Breast epithelium (tissue), 4 donors: ENCODE results near the gene ITPR2. TPM values are rescaled to one million over a fixed set of nuclear protein-coding genes. Genes with fewer than 3 reads are reported as not detected.

Experiments
- DNase-seq, 2 donors: peaks; one replicate each; pipeline ENCODE4 v3.0.0-alpha.2; 2019; ENCODE audit warnings: low spot score in 2 of 2
- H3K27ac ChIP-seq, 2 donors: fragments of 200-600 bp; sonication (generic) in 1 of 2; one replicate each; pipeline ENCODE4 v1.5.1; 2016 to 2019; ENCODE audit warnings: mild to moderate bottlenecking in 1 of 2
- H3K27me3 ChIP-seq, 2 donors: fragments of 200-600 bp; sonication (generic) in 1 of 2; one replicate each; pipeline versions ENCODE4 v1.5.1 to v1.6.0; 2017 to 2019; ENCODE audit warnings: control low read depth in 1 of 2, mild to moderate bottlenecking in 1 of 2
- H3K36me3 ChIP-seq: fragments of 200-600 bp; one replicate; pipeline ENCODE4 v1.5.1; 2019
- H3K4me1 ChIP-seq, 2 donors: fragments of 200-600 bp; sonication (generic); one replicate each; pipeline ENCODE4 v1.5.1; 2016 to 2019; ENCODE audit warnings: control low read depth in 1 of 2
- H3K4me3 ChIP-seq, 3 donors: fragments of 200-600 bp; sonication (generic); 1 replicate in 2 of 3; 2 replicates in 1 of 3; pipeline ENCODE4 v1.5.1; 2016 to 2019; ENCODE audit warnings: mild to moderate bottlenecking in 3 of 3, moderate library complexity in 2 of 3
- H3K9me3 ChIP-seq, 2 donors: fragments of 200-600 bp; sonication (generic) in 1 of 2; one replicate each; pipeline ENCODE4 v1.5.1; 2016 to 2019; ENCODE audit warnings: control low read depth in 1 of 2
- CTCF ChIP-seq, 3 donors: fragments of 450-650 bp; IDR thresholded peaks; one replicate each; pipeline ENCODE4 v1.5.1; 2016 to 2017; ENCODE audit warnings: antibody characterized with exemption in 3 of 3, mild to moderate bottlenecking in 3 of 3, moderate library complexity in 3 of 3
- POLR2A ChIP-seq: fragments of 450-650 bp; IDR thresholded peaks from one replicate; pipeline ENCODE4 v1.6.1; 2016; ENCODE audit warnings: antibody characterized with exemption, mild to moderate bottlenecking, moderate library complexity
- POLR2AphosphoS5 ChIP-seq, 3 donors: sonication (generic); formaldehyde crosslinking; IDR thresholded peaks; one replicate each; pipeline ENCODE4 v1.6.1; 2017; ENCODE audit warnings: antibody characterized with exemption in 3 of 3
- intact Hi-C: fragments of 100-400 bp; cut with DNase I; formaldehyde crosslinking; loops from one replicate; pipeline ENCODE4 v1.15.1; 2023; ENCODE audit warnings: low total_unique reads
- total RNA-seq, 3 donors: library from RNA; depleted of rRNA; stranded (reverse); fragments of >200 nt; gene quantifications; one replicate each; pipeline ENCODE4 v1.1.0, GENCODE V29; 2016

ITPR2 gene
- total RNA-seq, 3 donors from 2014 or later, result 47.2 to 95.0 (median 66.5) TPM

GRCh38 chr12:26373606-26374495 is 459.1 kb downstream of the ITPR2 start:
- no peaks in the 10 kb centered on the region for H3K4me1 ChIP-seq
- no peak overlapping the region for H3K4me3 ChIP-seq
- H3K9me3 ChIP-seq, result no peaks in the 10 kb centered on the region
- intact Hi-C loops, result no loop called here
- H3K27ac ChIP-seq, result no peak overlapping the region
- H3K36me3 ChIP-seq, result no peaks in the 10 kb centered on the region
- no peaks in the 10 kb centered on the region for H3K27me3 ChIP-seq
- DNase-seq, result no peak
- TF ChIP-seq POLR2A, result no peak
- no peak for TF ChIP-seq POLR2AphosphoS5 (IDR thresholded peaks at IDR 0.05)
- no peak for TF ChIP-seq CTCF (IDR thresholded peaks at IDR 0.05)

GRCh38 chr12:26372866-26373265 is 460.1 kb downstream of the ITPR2 start:
- no peak overlapping the region for H3K27ac ChIP-seq
- H3K27me3 ChIP-seq, result no peaks in the 10 kb centered on the region
- TF ChIP-seq POLR2AphosphoS5 (IDR thresholded peaks at IDR 0.05), result no peak
- TF ChIP-seq POLR2A, result no peak
- TF ChIP-seq CTCF (IDR thresholded peaks at IDR 0.05), result no peak
- H3K4me3 ChIP-seq, result no peak overlapping the region
- no peaks in the 10 kb centered on the region for H3K36me3 ChIP-seq
- H3K9me3 ChIP-seq, result no peaks in the 10 kb centered on the region
- intact Hi-C loops, result no loop called here
- no peak for DNase-seq
- H3K4me1 ChIP-seq, result no peaks in the 10 kb centered on the region

GRCh38 chr12:26370098-26370497 is 462.9 kb downstream of the ITPR2 start:
- Histone ChIP-seq H3K27me3 (no peaks in the 10 kb centered on the region), H3K9me3 (no peaks in the 10 kb centered on the region), H3K27ac (no peak overlapping the region), H3K36me3 (no peaks in the 10 kb centered on the region), H3K4me3 (no peak overlapping the region), H3K4me1 (no peaks in the 10 kb centered on the region)
- intact Hi-C loops, result no loop called here
- DNase-seq, result no peak
- TF ChIP-seq CTCF (IDR thresholded peaks at IDR 0.05), result no peak
- TF ChIP-seq POLR2AphosphoS5 (IDR thresholded peaks at IDR 0.05), result no peak
- no peak for TF ChIP-seq POLR2A

- no peak overlapping the region for H3K27ac ChIP-seq
Observed at GRCh38 chr12:26369588-26369987, 463.4 kb downstream of the ITPR2 start.

GRCh38 chr12:26367991-26368730 is 464.8 kb downstream of the ITPR2 start:
- Histone ChIP-seq H3K27me3 (no peaks in the 10 kb centered on the region), H3K9me3 (no peaks in the 10 kb centered on the region), H3K36me3 (no peaks in the 10 kb centered on the region), H3K4me3 (no peak overlapping the region), H3K4me1 (no peaks in the 10 kb centered on the region), H3K27ac (no peak overlapping the region)
- DNase-seq, result no peak
- TF ChIP-seq POLR2AphosphoS5 (IDR thresholded peaks at IDR 0.05), result no peak
- no peak for TF ChIP-seq CTCF (IDR thresholded peaks at IDR 0.05)
- TF ChIP-seq POLR2A, result no peak
- intact Hi-C loops, result no loop called here

More at GRCh38 chr12:26369588-26369987, 463.4 kb downstream of the ITPR2 start:
- H3K4me3 ChIP-seq, result no peak overlapping the region
- H3K27me3 ChIP-seq, result no peaks in the 10 kb centered on the region
- DNase-seq, result no peak
- H3K9me3 ChIP-seq, result no peaks in the 10 kb centered on the region
- TF ChIP-seq POLR2A, result no peak
- intact Hi-C loops, result no loop called here
- H3K4me1 ChIP-seq, result no peaks in the 10 kb centered on the region
- no peaks in the 10 kb centered on the region for H3K36me3 ChIP-seq
